ENCODE data around the gene CPOX.

- TF ChIP-seq CTCF (IDR thresholded peaks at IDR 0.05; ENCODE audit: insufficient read depth, low read length, poor library complexity, severe bottlenecking) (no peak), EZH2phosphoT487 (conservative IDR thresholded peaks at IDR 0.05; ENCODE audit: low read length) (no peak)
Observed at GRCh38 chr3:98545940-98546339, 47.5 kb downstream of the CPOX start.
